K562 (cell line): ENCODE measurements around the gene GPR37. TPM values are rescaled to one million over a fixed set of nuclear protein-coding genes. Genes with fewer than 3 reads are reported as not detected.
A peak's percentile ranks its signal among the peaks of the same experiment; 100 is the strongest.

ENCODE experiments used
- ATAC-seq: fragments of 200-7000 bp; cut with Tn5 transposase; 3 replicates; pipeline ENCODE4 v1.9.1; 2020; ENCODE audit warnings: moderate library complexity
- BruUV-seq: library from RNA; stranded (reverse); fragments of 400-500 nt; replicated peaks from 2 replicates; lab custom pipeline; 2021; lab: Mats Ljungman, UMichigan
- CTCF ChIA-PET: fragments of 300-600 bp; formaldehyde crosslinking; extraction: SDS; loops from one replicate; lab custom pipeline; 2021; ENCODE audit warnings: low intra/inter-chr PET ratio; lab: Yijun Ruan, JAX
- POLR2A ChIA-PET: fragments of 300-600, 350-650 bp; sonication (Branson Sonifier 250); formaldehyde crosslinking; extraction: SDS; loops from one replicate; lab custom pipeline; 2021; ENCODE audit warnings: antibody characterized with exemption, inconsistent platforms; lab: Yijun Ruan, JAX
- DNase-seq, 4 experiments: peaks; one replicate each; pipeline versions ENCODE4 v3.0.0 to v3.0.0-alpha.2; 2011 to 2018; ENCODE audit warnings: low spot score in 3 of 4, mixed read lengths in 3 of 4; ENCODE audit errors: extremely low read depth in 1 of 4
- FAIRE-seq: peaks from 2 replicates; lab custom pipeline; 2011; peaks lifted over from hg19 to GRCh38; lab: Jason Lieb, UNC
- H2AFZ ChIP-seq: 2 replicates; pipeline ENCODE4 v1.6.0; 2011; ENCODE audit warnings: low read depth, low read length, control low read depth, inconsistent platforms
- H3K27ac ChIP-seq: fragments of 200-600 bp; 3 replicates; pipeline ENCODE4 v1.8.0; 2011; ENCODE audit warnings: low read depth, mild to moderate bottlenecking, control low read depth, inconsistent platforms, low read length, moderate library complexity, mixed read lengths; ENCODE audit errors: extremely low read depth
- H3K27me3 ChIP-seq, 2 experiments: fragments of 300-600 bp in 1 of 2; 2 replicates in 1 of 2; 3 replicates in 1 of 2; pipeline versions ENCODE4 v1.6.0 to v1.8.0; 2011; ENCODE audit warnings: inconsistent platforms in 2 of 2, low read length in 2 of 2, mild to moderate bottlenecking in 1 of 2, mixed read lengths in 1 of 2, moderate library complexity in 1 of 2; ENCODE audit not compliant: control insufficient read depth in 2 of 2, insufficient read depth in 2 of 2
- H3K36me3 ChIP-seq: fragments of 300-600 bp; 3 replicates; pipeline ENCODE4 v1.8.0; 2011; ENCODE audit warnings: mild to moderate bottlenecking, low read length, inconsistent platforms; ENCODE audit not compliant: control insufficient read depth, insufficient read depth
- H3K4me1 ChIP-seq, 2 experiments: fragments of 200-600 bp in 1 of 2; replicated peaks in 1 of 2; 2 replicates in 1 of 2; 3 replicates in 1 of 2; pipeline versions ENCODE4 v1.5.1 to v1.8.0; 2011; ENCODE audit warnings: inconsistent platforms in 2 of 2, low read length in 2 of 2, mild to moderate bottlenecking in 1 of 2, mixed read lengths in 1 of 2, moderate library complexity in 1 of 2; ENCODE audit not compliant: control insufficient read depth in 2 of 2, insufficient read depth in 2 of 2
- H3K4me2 ChIP-seq: 2 replicates; pipeline ENCODE4 v1.6.1; 2011; ENCODE audit warnings: low read length, control low read depth, inconsistent platforms, mixed read lengths; ENCODE audit not compliant: insufficient read depth
- H3K4me3 ChIP-seq: fragments of 200-600 bp; sonication (generic), shearing (Covaris generic); 2 replicates; pipeline ENCODE4 v1.5.1; 2016; ENCODE audit warnings: control low read depth, inconsistent platforms
- H3K79me2 ChIP-seq: fragments of 200-600 bp; 3 replicates; pipeline ENCODE4 v1.8.0; 2011; ENCODE audit warnings: low read length, inconsistent platforms; ENCODE audit not compliant: control insufficient read depth, insufficient read depth
- H3K9ac ChIP-seq, 2 experiments: 2 replicates each; pipeline versions ENCODE4 v1.6.0 to v1.6.1; 2011; ENCODE audit warnings: low read depth in 2 of 2, low read length in 2 of 2, control low read depth in 1 of 2, inconsistent platforms in 1 of 2, mild to moderate bottlenecking in 1 of 2, mixed read lengths in 1 of 2; ENCODE audit not compliant: insufficient read depth in 1 of 2
- H3K9me1 ChIP-seq: one replicate; pipeline ENCODE4 v1.6.0; 2011; ENCODE audit warnings: inconsistent platforms, mild to moderate bottlenecking, low read length, moderate library complexity; ENCODE audit not compliant: control insufficient read depth, insufficient read depth
- H3K9me3 ChIP-seq: replicated peaks from 2 replicates; pipeline ENCODE4 v1.5.1; 2011; ENCODE audit warnings: low read depth, low read length, inconsistent platforms; ENCODE audit not compliant: control insufficient read depth, insufficient read depth
- H4K20me1 ChIP-seq: replicated peaks from 2 replicates; pipeline ENCODE4 v1.6.1; 2011; ENCODE audit warnings: low read length, inconsistent platforms, mixed read lengths; ENCODE audit not compliant: control insufficient read depth, insufficient read depth
- BHLHE40 ChIP-seq: IDR thresholded peaks from 2 replicates; pipeline ENCODE4 v1.6.1; 2011; ENCODE audit warnings: low read length, improper control_type of control experiment
- GABPB2 ChIP-seq: fragments of 250-450 bp; sonication (Bioruptor Pico); conservative IDR thresholded peaks from 2 replicates; pipeline ENCODE4 v1.5.1; 2021; ENCODE audit warnings: mild to moderate bottlenecking
- KAT8 ChIP-seq: fragments of 450-650 bp; IDR thresholded peaks from 2 replicates; pipeline ENCODE4 v1.6.1; 2016; ENCODE audit warnings: low read depth, mild to moderate bottlenecking
- PRDM10 ChIP-seq: fragments of 450-650 bp; IDR thresholded peaks from 2 replicates; pipeline ENCODE4 v1.6.1; 2018; ENCODE audit not compliant: partially characterized antibody
- U2AF1 ChIP-seq: fragments of 200-400 bp; formaldehyde crosslinking; optimal IDR thresholded peaks from 2 replicates; pipeline ENCODE3; 2017; ENCODE audit warnings: mild to moderate bottlenecking, low read depth, low read length, moderate library complexity
- ZNF57 ChIP-seq: fragments of 450-650 bp; formaldehyde crosslinking; IDR thresholded peaks from 2 replicates; pipeline ENCODE4 v1.4.0; 2020; ENCODE audit warnings: mild to moderate bottlenecking, moderate library complexity
- ZNF592 ChIP-seq: fragments of 450-650 bp; IDR thresholded peaks from 2 replicates; pipeline ENCODE4 v1.6.1; 2017; ENCODE audit warnings: antibody characterized with exemption, mild to moderate bottlenecking
- WGBS: fragments of 100-300 bp; shearing (Covaris generic); methylation state at CpG from one replicate; pipeline ENCODE4 v1.1.6; 2016; ENCODE audit warnings: low coverage, mixed read lengths; ENCODE audit not compliant: insufficient coverage; ENCODE audit errors: missing lambda C conversion rate; 5-methylcytosine and 5-hydroxymethylcytosine counted together
- in situ Hi-C: fragments of 300-500 bp; cut with MboI; formaldehyde crosslinking; loops from 4 replicates; pipeline ENCODE4 v1.15.0; 2018; ENCODE audit warnings: inconsistent platforms, mixed read lengths
- intact Hi-C: fragments of 100-400 bp; cut with micrococcal nuclease; formaldehyde crosslinking; loops from 2 replicates; pipeline ENCODE4 v1.14.2; 2022
- polyA plus RNA-seq, 8 experiments: library from polyadenylated mRNA; depleted of rRNA in 4 of 8; stranded (reverse) in 5 of 8; unstranded in 3 of 8; fragments of >200 nt; fragmentation: Nextera tagmentation in 2 of 8; fragmentation: Illumina TruSeq in 1 of 8; extraction: Ambion mirVana in 2 of 8; extraction: Trizol in 1 of 8; gene quantifications; 2 replicates each; pipeline versions ENCODE4 v1.2.1 to v1.2.3, GENCODE V29; 2011 to 2014; ENCODE audit warnings: inconsistent platforms in 1 of 8, missing spikeins in 1 of 8
- total RNA-seq, 7 experiments: library from RNA; depleted of rRNA in 6 of 7; stranded (reverse); fragments of >200 nt in 6 of 7; fragmentation: Illumina TruSeq in 2 of 7; extraction: Trizol in 2 of 7; gene quantifications; 2 replicates each; pipeline versions ENCODE4 v1.2.1 to v1.2.3, GENCODE V29; 2011 to 2021; ENCODE audit warnings: low replicate concordance in 1 of 7

Gene GPR37
- total and polyA plus RNA-seq, 9 of the 15 experiments (the other 6 are each of a cell fraction or from before 2014, with no cell fraction given), result 0.03 TPM; not detected in 8

GRCh38 chr7:124712017-124712416 is 53.6 kb downstream of the GPR37 start:
- intact Hi-C loops (no loop called here), in situ Hi-C loops (no loop called here)
- peaks cover 4% of the 10 kb centered on the region; the same call in 1 of the 2 replicates for H3K9me3 ChIP-seq
- TF ChIP-seq PRDM10 (no peak), U2AF1 (peak; percentile 34)
- CTCF ChIA-PET, result no interaction called here
- no peaks in the 10 kb centered on the region for H3K79me2 ChIP-seq
- H3K4me3 ChIP-seq, result no peak overlapping the region
- BruUV-seq, result no TSS peak
- H3K4me2 ChIP-seq, result no peak overlapping the region
- H3K9me1 ChIP-seq, result no peaks in the 10 kb centered on the region
- no peaks in the 10 kb centered on the region for H3K27me3 ChIP-seq
- ATAC-seq (no peak), FAIRE-seq (no peak), DNase-seq (no peak)
- no peaks in the 10 kb centered on the region for H3K36me3 ChIP-seq
- H3K9ac ChIP-seq, result no peak overlapping the region
- POLR2A ChIA-PET, result no interaction called here
- H2AFZ ChIP-seq, result no peak overlapping the region
- no peak overlapping the region for H3K27ac ChIP-seq
- H3K4me1 ChIP-seq, result no peaks in the 10 kb centered on the region
- no peaks in the 10 kb centered on the region for H4K20me1 ChIP-seq

GRCh38 chr7:124702385-124702784 is 63.2 kb downstream of the GPR37 start:
- H4K20me1 ChIP-seq, result no peaks in the 10 kb centered on the region
- ChIA-PET CTCF (no interaction called here), POLR2A (no interaction called here)
- no peak overlapping the region for H3K9ac ChIP-seq
- in situ Hi-C loops (no loop called here), intact Hi-C loops (no loop called here)
- FAIRE-seq, result no peak
- BruUV-seq, result no TSS peak
- 2% methylated on average over 2 of the region's 2 CpGs for WGBS
- no peaks in the 10 kb centered on the region for H3K27me3 ChIP-seq
- no peak for DNase-seq
- no peaks in the 10 kb centered on the region for H3K79me2 ChIP-seq
- no peaks in the 10 kb centered on the region for H3K4me1 ChIP-seq
- no peaks in the 10 kb centered on the region for H3K36me3 ChIP-seq
- no peak overlapping the region for H3K4me2 ChIP-seq
- no peak overlapping the region for H3K27ac ChIP-seq
- no peaks in the 10 kb centered on the region for H3K9me3 ChIP-seq
- no peak overlapping the region for H3K4me3 ChIP-seq
- H2AFZ ChIP-seq, result no peak overlapping the region
- no peak for ATAC-seq
- no peaks in the 10 kb centered on the region for H3K9me1 ChIP-seq
- TF ChIP-seq GABPB2 (CRISPR knock-in tag) (no peak), ZNF57 (CRISPR knock-in tag) (no peak), ZNF592 (no peak), BHLHE40 (no peak), KAT8 (no peak)
